ENCODE measurements around the gene CLDN20. TPM values are rescaled to one million over a fixed set of nuclear protein-coding genes. Genes with fewer than 3 reads are reported as not detected.

Gene CLDN20
- total and polyA plus RNA-seq, 2 of the 4 experiments (the other 2 are of a cell fraction) = not detected

GRCh38 chr6:155311583-155311982, 47.8 kb downstream of the CLDN20 start:
- BruUV-seq (replicated peaks) = no TSS peak
- no CpG with 5 or more reads among the region's 2 CpGs for WGBS, 2 experiments (ENCODE audit: extremely low coverage in 2 of 2, insufficient read length in 1 of 2)
- Histone ChIP-seq H3K9ac (ENCODE audit: low read depth, low read length) (no peak overlapping the region), H3K9me1 (ENCODE audit: insufficient read depth, low read length) (no peaks in the 10 kb centered on the region; the same call in none of the 2 replicates), H2BK120ac (ENCODE audit: low read depth, low read length) (peak overlapping the region; percentile 26), H2AFZ (replicated peaks; ENCODE audit: low read length, poor library complexity) (no peak overlapping the region), H2AK5ac (ENCODE audit: low read depth, low read length) (no peak overlapping the region), H3K79me1 (ENCODE audit: low read depth in 1 of 2, low read length in 2 of 2) (peaks cover 29 to 42% of the 10 kb centered on the region in 2 experiments), H4K91ac (ENCODE audit: insufficient read depth, low read depth, low read length) (no peak overlapping the region), H3K18ac (ENCODE audit: low read depth, low read length) (no peak overlapping the region; the same call in 1 of the 2 replicates), H3K56ac (ENCODE audit: extremely low read depth, insufficient read depth, low read length) (no peak overlapping the region), H2BK5ac (ENCODE audit: low read depth, low read length, poor library complexity, severe bottlenecking) (peak overlapping the region; percentile 48), H3K14ac (replicated peaks; ENCODE audit: low read depth, low read length) (no peak overlapping the region), H3K9me3 (ENCODE audit: control insufficient read depth, insufficient read depth, low read length) (no peaks in the 10 kb centered on the region), H3K36me3 (ENCODE audit: control insufficient read depth, insufficient read depth, low read length) (peaks cover 2% of the 10 kb centered on the region; the same call in 1 of the 2 replicates), H4K8ac (ENCODE audit: low read depth in 2 of 2, low read length in 2 of 2) (0 out of 4 replicates have a peak overlapping the region, but pooled peaks of 1 of the 2 experiments have one; percentile 3), H3K4me2 (ENCODE audit: low read depth, low read length) (peak overlapping the region; percentile 8; the same call in 1 of the 2 replicates), H3K4ac (ENCODE audit: low read depth, low read length) (no peak overlapping the region; the same call in 1 of the 2 replicates), H2BK15ac (ENCODE audit: low read depth, low read length) (no peak overlapping the region), H3K4me3 (ENCODE audit: insufficient read depth, low read depth, low read length) (no peak overlapping the region), H3K4me1 (ENCODE audit: control insufficient read depth, insufficient read depth, low read length) (peaks cover 6% of the 10 kb centered on the region), H3K27me3 (ENCODE audit: control insufficient read depth, insufficient read depth, low read length) (no peaks in the 10 kb centered on the region), H2AK9ac (replicated peaks; ENCODE audit: low read depth, low read length, poor library complexity) (no peak overlapping the region), H4K20me1 (ENCODE audit: insufficient read depth, low read length) (no peaks in the 10 kb centered on the region), H2BK20ac (ENCODE audit: low read depth, low read length) (0 out of 2 replicates have a peak overlapping the region, but pooled peaks have one; percentile 13), H3K27ac (ENCODE audit: insufficient read depth, low read length) (no peak overlapping the region), H4K5ac (ENCODE audit: low read depth, low read length) (no peak overlapping the region), H3K23ac (ENCODE audit: low read depth, low read length) (no peak overlapping the region)
- CTCF ChIA-PET = interaction anchor here (1.1 kb wide), 1 partner anchor 443 kb away, joined by 3 read pairs; no protein-coding TSS in a partner anchor
- in situ Hi-C loops (cut with MboI; ENCODE audit: low sequenced_read_pairs) (no loop called here), dilution Hi-C loops (cut with HindIII; ENCODE audit: low sequenced_read_pairs, unreplicated experiment) (no loop called here), intact Hi-C loops (cut with micrococcal nuclease) (loop anchor here (5.0 kb wide), 2 partner anchors 384 to 439 kb away; no protein-coding TSS in a partner anchor)
- ATAC-seq (ENCODE audit: low read depth) (no peak), DNase-seq (no peak)
- POLR2A ChIA-PET (ENCODE audit: unreplicated experiment) = no interaction called here
- no peak for TF ChIP-seq CTCF (conservative IDR thresholded peaks at IDR 0.05; ENCODE audit: low read depth, low read length)
- no peak for TF ChIP-seq FOS (IDR thresholded peaks at IDR 0.05; ENCODE audit: low read depth, low read length)
- TF ChIP-seq ELK1 (IDR thresholded peaks at IDR 0.05; ENCODE audit: borderline replicate concordance, low read depth, low read length) = no peak
- TF ChIP-seq MAFK (IDR thresholded peaks at IDR 0.05; ENCODE audit: low read depth, low read length) = no peak
- no peak for TF ChIP-seq CEBPB (IDR thresholded peaks at IDR 0.05; ENCODE audit: low read depth, low read length)
- no peak for TF ChIP-seq RCOR1 (IDR thresholded peaks at IDR 0.05; ENCODE audit: insufficient replicate concordance, low read length)

All from IMR-90 (cell line).